GM12878 (cell line): ENCODE data around the gene RCC2. TPM values are rescaled to one million over a fixed set of nuclear protein-coding genes. Genes with fewer than 3 reads are reported as not detected.

Source experiments
- ATAC-seq: fragments of 200-7000 bp; cut with Tn5 transposase; 3 replicates; pipeline ENCODE4 v1.9.1; 2020; ENCODE audit warnings: mild to moderate bottlenecking, moderate library complexity
- BruUV-seq: library from RNA; stranded (reverse); fragments of 400-500 nt; replicated peaks from 2 replicates; lab custom pipeline; 2021; lab: Mats Ljungman, UMichigan
- CTCF ChIA-PET: fragments of 300-600 bp; sonication (Branson Sonifier 250); formaldehyde crosslinking; extraction: SDS; loops from one replicate; lab custom pipeline; 2021; ENCODE audit warnings: inconsistent platforms; lab: Yijun Ruan, JAX
- POLR2A ChIA-PET: fragments of 350-600 bp; formaldehyde crosslinking; extraction: SDS; loops from one replicate; lab custom pipeline; 2021; ENCODE audit warnings: inconsistent platforms; lab: Charles Lee
- RAD21 ChIA-PET: fragments of 300-600 bp; sonication (Branson Sonifier 250); formaldehyde crosslinking; loops from one replicate; lab custom pipeline; 2023; ENCODE audit warnings: antibody characterized with exemption; ENCODE audit not compliant: unreplicated experiment; lab: Charles Lee
- SMC1A ChIA-PET: fragments of 300-600 bp; sonication (Branson Sonifier 250); formaldehyde crosslinking; loops from one replicate; lab custom pipeline; 2023; ENCODE audit not compliant: unreplicated experiment, uncharacterized antibody; lab: Charles Lee
- DNase-seq: peaks from one replicate; pipeline ENCODE4 v3.0.0-alpha.2; 2011; ENCODE audit warnings: low read depth, low spot score
- FAIRE-seq: peaks from 3 replicates; lab custom pipeline; 2011; peaks lifted over from hg19 to GRCh38; lab: Jason Lieb, UNC
- H2AFZ ChIP-seq: 2 replicates; pipeline ENCODE4 v1.6.0; 2011; ENCODE audit warnings: low read depth, low read length, control low read depth; ENCODE audit not compliant: control insufficient read depth
- H3K27ac ChIP-seq: 2 replicates; pipeline ENCODE4 v1.5.1; 2011; ENCODE audit warnings: control low read depth; ENCODE audit not compliant: control insufficient read depth, insufficient read depth
- H3K27me3 ChIP-seq, 2 experiments: replicated peaks in 1 of 2; 2 replicates each; pipeline versions ENCODE4 v1.6.0 to v1.6.1; 2011; ENCODE audit warnings: low read length in 1 of 2; ENCODE audit not compliant: control insufficient read depth in 2 of 2, insufficient read depth in 2 of 2
- H3K36me3 ChIP-seq, 2 experiments: 2 replicates each; pipeline ENCODE4 v1.5.1; 2011; ENCODE audit warnings: low read length in 1 of 2; ENCODE audit not compliant: control insufficient read depth in 2 of 2, insufficient read depth in 2 of 2
- H3K4me1 ChIP-seq: 2 replicates; pipeline ENCODE4 v1.6.1; 2011; ENCODE audit warnings: mild to moderate bottlenecking, low read length, moderate library complexity, mixed read lengths; ENCODE audit not compliant: control insufficient read depth, insufficient read depth
- H3K4me2 ChIP-seq: 2 replicates; pipeline ENCODE4 v1.6.0; 2011; ENCODE audit warnings: control low read depth; ENCODE audit not compliant: control insufficient read depth, insufficient read depth
- H3K4me3 ChIP-seq: fragments of 200-600 bp; sonication (generic); 2 replicates; pipeline ENCODE4 v1.5.1; 2016
- H3K79me2 ChIP-seq: 2 replicates; pipeline ENCODE4 v1.6.0; 2011; ENCODE audit warnings: low read length; ENCODE audit not compliant: control insufficient read depth, insufficient read depth
- H3K9ac ChIP-seq: 2 replicates; pipeline ENCODE4 v1.8.0; 2011; ENCODE audit warnings: low read length, control low read depth, mixed read lengths; ENCODE audit not compliant: control insufficient read depth, insufficient read depth
- H3K9me3 ChIP-seq: replicated peaks from 3 replicates; pipeline ENCODE4 v1.5.1; 2011; ENCODE audit warnings: mild to moderate bottlenecking, low read length; ENCODE audit not compliant: control insufficient read depth, insufficient read depth
- H4K20me1 ChIP-seq: 2 replicates; pipeline ENCODE4 v1.6.0; 2011; ENCODE audit not compliant: control insufficient read depth, insufficient read depth
- E2F4 ChIP-seq: IDR thresholded peaks from 2 replicates; pipeline ENCODE4 v1.6.1; 2012; ENCODE audit warnings: low read depth, low read length, improper control_type of control experiment
- ESRRA ChIP-seq: IDR thresholded peaks from 2 replicates; pipeline ENCODE4 v1.6.1; 2012; ENCODE audit warnings: mild to moderate bottlenecking, low read length, improper control_type of control experiment
- NR2C2 ChIP-seq: IDR thresholded peaks from 2 replicates; pipeline ENCODE4 v1.6.1; 2011; ENCODE audit warnings: borderline replicate concordance, low read depth; ENCODE audit not compliant: control insufficient read depth, insufficient read length
- POU2F2 ChIP-seq: IDR thresholded peaks from 3 replicates; pipeline ENCODE4 v1.6.1; 2011; ENCODE audit warnings: low read depth, mild to moderate bottlenecking, low read length, borderline replicate concordance
- RAD21 ChIP-seq: IDR thresholded peaks from 2 replicates; pipeline ENCODE4 v1.6.1; 2011; ENCODE audit warnings: mild to moderate bottlenecking, low read depth, low read length, moderate library complexity; ENCODE audit not compliant: insufficient read depth
- RAD51 ChIP-seq: fragments of 450-650 bp; IDR thresholded peaks from 2 replicates; pipeline ENCODE4 v1.6.1; 2016; ENCODE audit warnings: moderate library complexity, mild to moderate bottlenecking, inconsistent platforms
- RUNX3 ChIP-seq: IDR thresholded peaks from 2 replicates; pipeline ENCODE4 v1.6.1; 2012; ENCODE audit warnings: low read length, inconsistent platforms
- SREBF1 ChIP-seq: IDR thresholded peaks from 2 replicates; pipeline ENCODE4 v1.6.1; 2012; ENCODE audit warnings: mild to moderate bottlenecking, low read length
- WGBS: methylation state at CpG from one replicate; pipeline ENCODE4 v1.1.6; 2016; ENCODE audit warnings: low lambda C conversion rate; ENCODE audit not compliant: insufficient replicate concordance, insufficient coverage; ENCODE audit errors: missing lambda C conversion rate; 5-methylcytosine and 5-hydroxymethylcytosine counted together
- in situ Hi-C: fragments of 300-500 bp; cut with MboI; formaldehyde crosslinking; loops from 9 replicates; pipeline ENCODE4 v1.14.3; 2018; ENCODE audit warnings: mixed read lengths
- intact Hi-C: fragments of 100-400 bp; cut with micrococcal nuclease; formaldehyde crosslinking; loops from one replicate; pipeline ENCODE4 v1.14.2; 2022; ENCODE audit not compliant: unreplicated experiment
- polyA plus RNA-seq, 11 experiments: library from polyadenylated mRNA; depleted of rRNA in 4 of 11; unstranded in 6 of 11; stranded (reverse) in 5 of 11; fragments of >200 nt; fragmentation: Nextera tagmentation in 4 of 11; fragmentation: Illumina TruSeq in 1 of 11; extraction: Ambion mirVana in 4 of 11; extraction: Trizol in 1 of 11; gene quantifications; 1 replicate in 1 of 11; 2 replicates in 10 of 11; pipeline versions ENCODE4 v1.2.1 to v1.2.3, GENCODE V29; 2011 to 2016; ENCODE audit warnings: inconsistent platforms in 2 of 11, missing spikeins in 2 of 11, low read depth in 1 of 11
- total RNA-seq, 4 experiments: library from RNA; depleted of rRNA in 3 of 4; stranded (reverse); fragments of >200 nt in 3 of 4; fragmentation: Illumina TruSeq in 1 of 4; extraction: Trizol in 1 of 4; gene quantifications; 2 replicates each; pipeline versions ENCODE4 v1.2.1 to v1.2.3, GENCODE V29; 2013 to 2021

The RCC2 gene
- total and polyA plus RNA-seq, 10 of the 15 experiments (the other 5 are each of a cell fraction or from before 2014, with no cell fraction given), result 10.7 to 176 (median 85.5) TPM

GRCh38 chr1:17404034-17404684, 35.3 kb downstream of the RCC2 start:
- Histone ChIP-seq H3K36me3 (peaks cover 6 to 8% of the 10 kb centered on the region in 2 experiments; a peak in 3 of 4 replicates), H2AFZ (no peak overlapping the region), H3K9me3 (no peaks in the 10 kb centered on the region), H3K9ac (no peak overlapping the region), H3K79me2 (no peaks in the 10 kb centered on the region), H3K4me3 (no peak overlapping the region), H3K4me1 (no peaks in the 10 kb centered on the region), H3K4me2 (no peak overlapping the region), H3K27me3 (no peaks in the 10 kb centered on the region), H4K20me1 (no peaks in the 10 kb centered on the region; the same call in 1 of the 2 replicates), H3K27ac (no peak overlapping the region)
- no TSS peak for BruUV-seq
- FAIRE-seq (no peak), DNase-seq (no peak), ATAC-seq (no peak)
- WGBS, result 59% methylated on average over 15 of the region's 15 CpGs
- CTCF ChIA-PET, result interaction anchor here (0.6 kb wide), 1 partner anchor 1570 kb away, joined by 3 read pairs; no protein-coding TSS in a partner anchor
- POLR2A ChIA-PET, result interaction anchor here (0.5 to 0.6 kb wide), 2 partner anchors 26 kb away, joined by 5 read pairs; no protein-coding TSS in a partner anchor
- SMC1A ChIA-PET, result no interaction called here
- RAD21 ChIA-PET, result no interaction called here
- TF ChIP-seq RUNX3 (no peak), POU2F2 (no peak), ESRRA (no peak), SREBF1 (no peak), RAD21 (no peak), RAD51 (no peak), NR2C2 (no peak), E2F4 (no peak)
- intact Hi-C loops, result no loop called here
- in situ Hi-C loops, result no loop called here
